GM15510 (cell line): Measurements from ENCODE around the gene ANAPC2.

ENCODE experiments used
- POLR2A ChIP-seq: IDR thresholded peaks from 3 replicates; pipeline ENCODE4 v1.6.1; 2011; ENCODE audit warnings: borderline replicate concordance; ENCODE audit not compliant: insufficient read length; ENCODE audit errors: extremely low read depth

Gene ANAPC2

DNA sequence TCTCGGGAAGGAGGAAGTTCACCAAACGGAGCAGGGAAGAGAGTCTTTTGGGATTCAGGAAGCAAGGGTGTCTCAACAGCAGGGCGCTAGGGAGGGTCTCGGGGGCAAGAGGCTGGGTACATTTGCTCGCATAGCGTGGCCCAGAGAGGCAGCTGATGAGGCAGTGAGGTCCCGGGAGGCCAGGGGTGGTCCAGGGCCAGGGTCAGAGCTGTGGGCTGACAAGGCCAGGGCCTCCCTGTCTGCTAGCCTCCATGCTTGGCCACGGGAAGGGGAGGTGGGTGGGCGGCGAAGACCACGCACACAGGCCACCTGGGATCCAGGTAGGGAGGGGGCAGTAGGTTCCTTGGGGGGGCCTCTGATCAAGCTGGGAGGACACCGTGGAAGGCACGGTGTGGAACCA lies 23.2 kb upstream of the ANAPC2 start:
- TF ChIP-seq POLR2A: no peak

DNA sequence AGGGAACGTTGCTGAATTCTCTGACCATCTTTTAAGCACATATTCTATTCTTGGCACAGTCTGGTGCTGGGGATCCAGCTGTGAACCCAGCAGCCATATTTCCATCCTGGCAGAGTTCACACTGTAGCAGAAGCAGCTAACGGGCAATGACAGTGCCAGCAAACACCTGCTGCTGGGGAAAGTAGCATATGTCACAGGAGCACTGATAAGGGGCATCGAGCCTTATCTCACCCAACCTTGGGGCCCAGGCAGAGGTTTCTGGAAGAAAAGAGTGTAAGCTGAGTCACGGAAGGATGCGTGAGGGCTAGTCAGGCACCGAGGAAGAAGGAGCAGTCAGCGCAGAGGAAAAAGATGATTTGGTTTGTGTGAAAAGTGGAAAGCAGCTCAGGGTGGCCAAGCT lies 18.2 kb upstream of the ANAPC2 start:
- no peak for TF ChIP-seq POLR2A

DNA sequence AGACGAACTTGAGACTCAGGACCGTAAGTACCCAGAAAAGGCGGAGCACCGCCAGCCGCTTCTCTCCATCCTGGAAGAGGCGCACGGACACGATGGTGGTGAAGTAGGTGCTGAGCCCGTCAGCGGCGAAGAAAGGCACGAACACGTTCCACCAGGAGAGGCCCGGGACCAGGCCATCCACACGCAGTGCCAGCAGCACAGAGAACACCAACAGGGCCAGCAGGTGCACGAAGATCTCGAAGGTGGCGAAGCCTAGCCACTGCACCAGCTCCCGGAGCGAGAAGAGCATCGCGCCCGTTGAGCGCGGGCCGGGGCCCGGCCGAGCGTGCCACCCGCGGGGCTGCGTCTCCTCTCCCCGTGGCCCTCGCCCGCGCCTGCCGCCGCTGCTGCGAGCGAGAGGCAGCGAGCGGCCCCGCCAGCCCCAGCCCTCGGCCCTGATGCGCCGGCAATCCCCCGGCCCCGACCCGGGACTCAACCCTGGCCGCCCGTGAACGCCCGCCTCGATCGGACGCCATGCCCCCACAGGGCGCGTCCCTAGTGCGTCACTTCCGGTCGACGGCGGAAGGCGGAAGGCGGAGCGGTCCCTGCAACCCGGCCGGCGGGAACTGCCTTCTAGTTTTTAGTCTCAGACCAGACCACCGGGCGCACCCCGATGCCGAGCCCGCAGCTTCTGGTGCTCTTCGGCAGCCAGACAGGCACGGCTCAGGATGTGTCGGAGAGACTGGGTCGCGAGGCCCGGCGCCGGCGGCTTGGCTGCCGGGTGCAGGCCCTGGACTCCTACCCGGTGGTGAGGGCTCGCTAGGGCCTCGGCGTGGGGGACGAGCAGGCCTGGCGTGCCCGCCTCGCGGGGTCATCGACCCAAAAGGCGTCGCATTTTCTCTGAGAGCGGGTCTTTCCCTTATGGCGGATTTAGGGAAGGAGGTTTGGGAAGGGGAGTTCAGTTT lies 17.0 kb upstream of the ANAPC2 start, which contains the start of the genes NDOR1 and TMEM203:
Gene NDOR1 (plus strand): TSS at position 575 of the 944 bp plus-strand sequence. CDS start 78 bp downstream, at position 653.
Gene TMEM203 (minus strand): TSS at position 523 of the 944 bp plus-strand sequence. CDS start 234 bp downstream, at position 289.
- peak; percentile 88 for TF ChIP-seq POLR2A

DNA sequence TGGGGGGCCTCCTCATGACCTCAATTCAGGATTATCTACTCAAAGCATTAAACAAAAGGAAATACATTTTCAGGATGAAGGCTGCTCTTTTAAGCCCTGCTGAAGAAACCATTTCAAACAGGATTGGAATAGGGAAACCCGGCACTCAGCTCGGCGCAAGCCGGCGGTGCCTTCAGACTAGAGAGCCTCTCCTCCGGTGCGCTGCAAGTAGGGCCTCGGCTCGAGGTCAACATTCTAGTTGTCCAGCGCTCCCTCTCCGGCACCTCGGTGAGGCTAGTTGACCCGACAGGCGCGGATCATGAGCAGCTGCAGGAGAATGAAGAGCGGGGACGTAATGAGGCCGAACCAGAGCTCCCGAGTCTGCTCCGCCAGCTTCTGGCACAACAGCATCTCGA lies 16.4 kb upstream of the ANAPC2 start:
- TF ChIP-seq POLR2A: no peak

DNA sequence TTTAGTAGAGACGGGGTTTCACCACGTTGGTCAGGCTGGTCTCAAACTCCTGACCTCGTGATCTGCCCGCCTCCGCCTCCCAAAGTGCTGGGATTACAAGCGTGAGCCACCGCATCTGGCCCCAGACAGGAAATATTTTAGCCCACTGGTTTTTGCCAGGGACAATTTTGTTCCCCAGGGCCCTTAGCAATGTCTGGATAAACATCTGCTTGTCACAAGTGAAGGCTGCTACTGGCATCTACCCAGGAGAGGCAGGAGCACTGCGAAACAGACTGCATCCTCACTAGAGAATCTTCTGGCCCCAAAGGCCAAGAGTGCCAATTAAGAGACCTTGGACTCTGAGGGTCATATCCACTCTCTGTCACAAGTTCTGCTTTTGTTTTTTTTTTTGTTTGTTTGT lies 14.6 kb upstream of the ANAPC2 start:
- no peak for TF ChIP-seq POLR2A

DNA sequence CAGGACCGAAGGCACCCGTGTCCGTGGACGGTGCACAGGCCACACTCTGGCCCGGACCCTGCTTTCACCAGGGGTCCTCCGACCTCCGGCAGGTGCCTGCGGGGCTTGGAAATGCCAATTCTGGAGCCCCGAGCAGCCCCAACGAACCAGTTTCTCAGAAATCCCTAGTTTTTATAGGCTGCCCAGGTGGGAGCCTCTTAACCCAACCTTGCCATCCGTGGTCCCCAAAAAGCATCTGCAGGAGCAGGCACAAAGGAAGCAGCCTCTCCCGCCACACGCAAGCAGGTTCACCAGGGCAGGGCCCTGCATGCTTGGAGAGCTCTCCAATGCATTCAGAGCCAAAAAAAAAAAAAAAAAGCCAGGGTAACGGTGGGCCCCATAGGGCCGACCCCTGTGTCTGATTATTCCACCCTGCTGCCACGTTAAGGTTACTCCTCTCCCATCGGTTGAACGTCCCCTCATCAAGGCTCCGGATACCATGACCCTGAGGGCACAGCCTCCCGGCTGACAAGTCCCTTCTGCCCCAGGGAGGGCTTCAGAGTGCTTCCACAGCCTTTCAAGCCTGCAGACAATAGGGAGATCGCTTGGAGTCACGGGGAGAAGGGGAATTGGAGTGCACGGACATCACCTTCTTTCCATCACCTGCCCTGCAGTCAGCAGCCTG lies 13.0 kb upstream of the ANAPC2 start:
- TF ChIP-seq POLR2A: no peak

DNA sequence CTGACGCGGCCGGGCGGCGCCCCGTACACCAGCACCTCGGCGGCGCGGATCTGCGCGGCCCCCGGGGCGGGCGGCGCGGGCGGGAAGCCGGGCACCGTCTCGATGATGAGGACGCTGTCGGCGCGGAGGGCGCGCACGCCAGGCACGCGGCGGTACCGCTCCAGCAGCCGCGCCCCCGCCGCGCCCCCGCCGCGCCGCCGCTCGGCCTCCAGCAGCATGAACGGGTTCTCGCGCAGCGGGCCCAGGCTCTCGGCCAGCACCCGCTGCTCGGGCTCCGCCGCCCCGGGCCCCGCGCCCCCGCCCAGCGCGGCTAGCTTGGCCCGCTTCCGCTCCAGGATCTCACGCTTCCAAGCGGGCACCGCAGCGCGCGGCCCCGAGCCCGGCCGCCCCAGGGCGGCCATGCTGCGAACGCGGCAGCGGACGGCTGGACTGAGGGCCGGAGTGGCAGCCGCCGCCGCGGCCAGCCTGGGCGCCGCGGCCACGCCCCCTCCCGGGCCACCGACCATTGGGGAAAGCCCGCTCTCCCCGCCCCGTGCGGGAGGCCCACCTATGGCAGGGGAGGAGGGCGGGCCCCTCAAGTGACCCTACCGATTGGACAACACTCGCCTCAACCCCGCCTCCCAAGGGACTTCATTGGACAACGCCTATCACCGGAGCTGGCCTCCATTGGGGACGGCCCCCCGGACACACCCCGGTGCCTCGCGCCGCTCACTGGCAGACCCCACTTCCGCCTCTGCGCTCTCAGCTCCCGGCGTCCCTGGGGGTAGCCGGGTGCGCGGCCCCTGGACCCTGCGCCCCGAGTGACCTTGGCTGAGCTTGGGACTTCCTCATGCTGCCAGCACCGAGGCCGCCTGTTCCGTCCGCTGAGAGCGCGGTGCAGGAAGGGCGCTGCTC lies 12.2 kb upstream of the ANAPC2 start, which contains the start of gene TPRN:
Gene TPRN (minus strand): TSS at position 431 of the 894 bp plus-strand sequence. CDS start 30 bp downstream, at position 401.
- peak; percentile 94 for TF ChIP-seq POLR2A

DNA sequence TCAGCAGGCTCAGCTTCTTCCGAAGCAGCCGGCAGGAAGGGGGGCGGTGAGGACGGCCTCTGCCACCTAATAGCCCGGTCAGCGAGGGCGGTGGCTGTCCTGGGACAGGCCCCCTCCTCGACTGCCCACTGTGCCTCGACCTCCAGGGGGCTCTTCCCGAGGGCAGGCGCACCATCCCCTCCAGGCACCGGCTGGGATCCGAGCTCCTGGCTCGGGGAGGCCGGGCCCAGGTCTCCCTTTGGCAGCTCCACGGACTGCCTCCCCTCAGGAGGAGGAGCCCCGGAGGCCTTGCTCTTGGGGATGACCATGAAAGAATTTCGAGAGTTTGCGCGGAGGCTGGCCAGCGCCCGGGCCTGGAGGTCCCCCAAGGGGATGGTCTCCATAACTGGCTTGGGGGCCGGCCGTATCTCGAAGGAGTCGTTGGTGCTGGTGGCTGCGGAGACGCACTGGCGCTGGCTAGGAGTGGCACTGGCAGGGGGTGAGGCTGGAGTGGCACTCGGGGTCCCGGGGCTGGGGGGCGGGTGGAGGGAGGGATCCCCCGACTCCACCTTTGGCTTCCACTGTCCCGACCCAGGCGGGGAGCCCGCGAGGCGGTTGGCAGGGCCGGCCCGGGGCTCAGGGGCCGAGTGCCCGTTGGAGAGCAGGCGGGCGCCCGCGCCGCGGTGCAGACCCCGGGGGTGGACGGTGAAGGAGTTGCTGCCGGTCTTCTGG lies 11.2 kb upstream of the ANAPC2 start:
- TF ChIP-seq POLR2A: no peak

DNA sequence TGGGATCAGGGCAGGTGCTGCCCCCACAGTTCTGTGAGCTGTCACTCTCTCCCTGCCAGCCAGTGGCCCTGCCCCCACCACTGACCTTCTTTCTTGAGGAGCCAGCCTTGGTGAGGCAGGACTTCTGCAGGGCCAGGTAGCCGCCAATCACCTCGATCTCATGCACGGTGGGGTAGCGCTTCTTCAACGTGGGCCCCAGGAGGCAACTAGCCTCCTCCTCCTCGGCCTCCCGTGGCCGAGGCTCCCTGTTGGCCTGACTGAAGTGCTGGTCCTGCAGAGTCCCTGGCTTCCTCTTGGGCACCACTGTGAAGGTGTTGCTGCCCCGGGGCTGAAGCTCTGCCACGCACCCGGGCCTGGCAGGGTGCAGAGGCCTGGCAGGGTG lies 10.5 kb upstream of the ANAPC2 start:
- no peak for TF ChIP-seq POLR2A

DNA sequence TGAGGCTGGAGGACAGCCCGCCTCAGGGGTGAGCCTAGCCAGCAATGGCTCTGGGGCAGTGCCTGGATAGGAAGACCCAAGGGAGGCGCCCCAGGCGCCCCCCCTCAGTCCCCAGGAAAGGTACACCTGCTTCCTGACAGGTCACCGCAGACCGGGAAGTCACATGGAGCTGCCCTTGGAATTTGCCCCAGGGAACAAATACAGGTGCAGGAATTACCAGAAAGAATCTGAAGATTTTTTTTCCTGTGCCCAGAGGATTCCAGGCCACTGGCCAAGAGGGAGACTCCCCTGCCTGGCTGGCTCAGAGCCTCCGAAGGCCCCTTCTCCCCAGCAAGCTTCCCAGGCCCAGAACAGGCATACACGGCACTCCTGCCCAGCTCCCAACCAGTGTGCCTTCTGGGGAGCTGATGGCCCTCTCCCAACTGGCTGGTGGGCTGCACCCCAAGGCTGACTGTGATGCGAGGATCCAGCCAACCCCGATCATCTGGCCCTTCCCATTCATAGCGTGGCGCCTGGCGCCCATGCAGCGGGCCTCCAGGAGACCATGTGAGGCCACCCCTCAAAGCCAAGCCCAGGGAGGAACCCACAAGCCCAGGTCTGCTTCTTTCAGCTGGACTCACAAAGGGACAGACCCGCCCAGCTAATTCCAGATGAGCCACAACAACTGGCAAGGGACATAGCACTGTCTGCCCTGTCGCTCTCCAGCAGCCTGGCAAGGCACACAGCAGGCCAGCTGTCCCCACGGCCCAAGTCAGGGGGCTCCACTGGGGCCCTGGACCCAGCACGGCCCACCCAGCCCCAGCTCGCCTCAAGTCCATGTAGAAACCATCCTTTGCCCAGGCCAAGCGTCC lies 9.9 kb upstream of the ANAPC2 start:
- no peak for TF ChIP-seq POLR2A

DNA sequence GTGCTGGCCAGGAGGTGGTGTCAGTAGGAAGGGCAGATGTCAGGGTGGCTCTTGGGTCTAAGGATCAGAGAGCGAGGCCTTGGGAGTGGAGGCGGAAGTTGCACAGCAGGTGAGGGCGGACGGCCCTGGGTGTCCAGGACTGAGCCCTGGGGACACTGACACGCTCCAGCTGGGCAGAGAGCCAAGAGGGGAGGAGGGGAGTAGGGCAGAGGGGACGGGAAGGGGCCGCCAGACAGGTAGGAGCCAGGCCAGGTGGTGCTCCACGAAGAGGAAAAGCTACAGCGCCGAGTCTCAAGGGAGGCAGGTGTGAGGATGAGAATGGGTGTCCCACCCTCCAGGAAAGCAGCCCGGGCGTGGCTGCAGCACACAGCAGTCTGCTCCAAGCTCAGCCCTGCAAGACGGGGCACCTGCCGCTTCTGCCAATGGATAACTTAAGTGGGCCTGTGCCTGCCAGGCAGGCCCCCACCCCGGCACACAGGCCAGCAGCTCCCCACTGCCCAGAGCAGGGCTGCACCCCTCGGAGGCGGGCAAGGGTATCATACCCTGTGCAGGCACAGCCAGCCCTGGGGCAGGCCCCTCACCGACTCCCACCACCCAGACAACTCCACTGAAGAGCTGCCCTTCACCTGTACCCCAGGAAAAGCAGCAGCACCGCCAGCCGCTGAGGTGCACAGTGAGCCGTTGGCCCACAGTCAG lies 7.3 kb upstream of the ANAPC2 start:
- no peak for TF ChIP-seq POLR2A

DNA sequence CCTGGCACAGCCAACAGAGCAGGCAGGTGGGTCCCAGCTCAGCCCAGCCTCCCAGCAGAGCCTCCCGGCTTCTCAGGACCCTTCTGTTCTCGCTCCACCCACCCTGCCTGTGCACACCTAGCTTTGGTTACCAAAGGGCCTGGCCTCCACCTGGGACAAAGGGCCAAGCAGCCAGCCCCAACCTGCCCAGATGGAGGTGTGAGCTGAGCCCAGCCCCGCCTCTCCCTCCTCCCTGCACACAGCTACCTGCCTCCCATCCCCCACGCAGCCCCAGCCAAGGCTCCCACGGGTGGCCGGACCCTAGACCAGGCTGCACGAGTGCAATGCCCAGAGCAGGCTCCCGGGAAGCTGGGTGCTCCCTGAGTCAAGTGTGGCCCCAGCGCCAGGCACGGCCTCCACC lies 6.5 kb upstream of the ANAPC2 start:
- TF ChIP-seq POLR2A: no peak

DNA sequence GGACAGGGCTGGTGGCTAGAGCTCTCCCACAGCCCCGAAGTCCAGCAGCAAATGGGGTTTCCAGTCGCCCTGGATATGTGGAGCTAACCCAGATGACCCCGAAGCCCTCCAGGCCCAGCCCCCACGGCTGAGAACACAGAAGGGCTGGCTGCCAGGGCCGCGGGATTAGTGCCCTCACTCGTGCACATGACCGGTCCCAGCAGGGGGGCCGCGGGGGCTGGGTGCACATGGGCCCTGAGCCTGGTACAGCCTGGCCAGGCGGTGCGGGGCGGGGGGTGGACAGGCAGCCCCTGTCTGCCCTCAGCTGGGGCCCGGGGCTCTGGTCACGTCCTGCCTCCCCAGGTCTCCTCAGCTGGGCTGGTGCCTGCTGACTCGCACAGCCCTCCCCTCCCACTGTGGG lies 6.0 kb upstream of the ANAPC2 start:
- TF ChIP-seq POLR2A: no peak

DNA sequence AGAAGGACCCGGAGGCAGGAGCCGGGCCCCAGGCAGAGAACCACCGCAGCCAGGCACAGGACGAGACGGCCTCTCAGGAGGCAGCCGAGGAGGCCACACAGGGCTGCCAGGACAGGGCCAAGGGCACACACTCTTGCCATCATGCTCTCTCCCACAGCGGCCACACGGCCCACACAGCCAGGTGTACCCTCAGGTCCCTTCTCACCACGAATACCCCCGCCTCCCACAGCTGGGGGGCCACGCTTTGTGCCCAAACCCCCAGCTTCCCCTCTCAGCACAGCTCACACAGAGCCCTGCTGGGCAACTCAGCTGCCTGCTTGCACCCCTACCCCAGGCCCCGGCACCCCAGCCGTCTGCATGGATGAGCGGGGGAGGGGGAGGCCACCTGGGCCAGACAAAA lies 5.4 kb upstream of the ANAPC2 start:
- TF ChIP-seq POLR2A: no peak
